ENCODE results near the gene PIGR. TPM values are rescaled to one million over a fixed set of nuclear protein-coding genes. Genes with fewer than 3 reads are reported as not detected.
A peak's percentile ranks its signal among the peaks of the same experiment; 100 is the strongest.

PIGR gene
- total RNA-seq, 2 experiments from 2014 or later = 0.07 TPM; not detected in 1

DNA sequence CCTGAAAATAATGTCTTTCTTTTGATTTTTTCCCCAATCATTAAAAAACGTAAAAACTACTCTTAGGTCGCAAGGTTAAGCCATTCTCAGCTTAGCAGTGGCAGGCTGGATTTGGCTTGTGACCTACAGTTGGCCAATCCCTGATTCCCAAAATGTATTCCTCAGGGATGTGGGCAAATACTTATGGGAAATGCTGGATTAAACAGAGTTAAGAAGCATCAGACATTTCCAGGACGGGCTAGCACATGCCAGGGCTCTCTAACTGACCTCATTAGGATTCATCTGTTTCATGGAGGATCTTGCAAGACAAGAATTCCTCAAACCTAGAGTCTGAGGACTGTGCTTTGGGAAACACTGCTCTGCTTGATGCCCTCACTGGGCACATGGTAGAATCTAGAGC lies 50.0 kb downstream of the PIGR start:
- Mint-ChIP-seq H3K27me3 (no peaks in the 10 kb centered on the region), H3K4me1 (ENCODE audit: low read depth) (peaks cover 66% of the 10 kb centered on the region), H3K36me3 (ENCODE audit: low read depth) (no peaks in the 10 kb centered on the region), H3K27ac (peak overlapping the region; percentile 72), H3K9me3 (no peaks in the 10 kb centered on the region), H3K4me3 (no peak overlapping the region)
- CTCF ChIA-PET = interaction anchor here (1.1 to 4.2 kb wide), 10 partner anchors 9 to 86 kb away, joined by 3 to 31 read pairs (median 4); partner anchors contain the start of gene IL20
- POLR2A ChIA-PET = interaction anchor here (0.6 to 3.3 kb wide), 5 partner anchors 10 to 72 kb away, joined by 3 to 21 read pairs (median 4); no protein-coding TSS in a partner anchor
- no peak for TF ChIP-seq CTCF (IDR thresholded peaks at IDR 0.05)
- intact Hi-C loops (cut with micrococcal nuclease) = no loop called here
- no peak for DNase-seq
- no peak for ATAC-seq

GRCh38 chr1:206895837-206896242 lies 50.4 kb downstream of the PIGR start:
- ChIA-PET POLR2A (interaction anchor here (1.7 to 3.3 kb wide), 3 partner anchors 10 to 13 kb away, joined by 4 to 21 read pairs (median 7); no protein-coding TSS in a partner anchor), CTCF (interaction anchor here (1.0 to 4.2 kb wide), 12 partner anchors 9 to 169 kb away, joined by 3 to 31 read pairs (median 6); partner anchors contain the start of gene IL20)
- DNase-seq = no peak
- peaks cover 66% of the 10 kb centered on the region for H3K4me1 Mint-ChIP-seq (ENCODE audit: low read depth)
- no peak overlapping the region for H3K27ac Mint-ChIP-seq
- H3K4me3 Mint-ChIP-seq = no peak overlapping the region
- no peaks in the 10 kb centered on the region for H3K9me3 Mint-ChIP-seq
- no peak for ATAC-seq
- TF ChIP-seq CTCF (IDR thresholded peaks at IDR 0.05) = no peak
- no peaks in the 10 kb centered on the region for H3K36me3 Mint-ChIP-seq (ENCODE audit: low read depth)
- intact Hi-C loops (cut with micrococcal nuclease) = no loop called here
- no peaks in the 10 kb centered on the region for H3K27me3 Mint-ChIP-seq

DNA sequence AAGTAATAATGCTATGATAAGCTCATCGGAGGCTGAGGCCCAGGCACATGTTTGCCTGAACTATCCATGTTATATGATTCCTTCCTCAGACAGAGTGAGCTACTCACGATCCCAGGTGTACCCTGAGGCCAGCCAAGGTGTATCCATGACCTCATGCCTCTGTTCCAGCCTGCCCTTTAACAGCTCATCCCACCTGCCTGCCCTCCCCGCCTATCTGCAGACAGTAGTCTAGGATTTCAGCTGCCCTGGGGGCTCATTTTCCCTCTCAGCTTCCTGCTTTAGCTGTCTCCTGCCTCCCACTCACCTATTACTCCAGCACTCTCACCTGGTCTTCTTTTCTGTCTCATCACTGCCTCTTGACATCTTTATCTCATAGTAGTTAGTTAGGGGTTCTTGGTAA lies 50.9 kb downstream of the PIGR start:
- no peaks in the 10 kb centered on the region for H3K36me3 Mint-ChIP-seq (ENCODE audit: low read depth)
- peak overlapping the region; percentile 3 for H3K27ac Mint-ChIP-seq

GRCh38 chr1:206893380-206893779 lies 52.9 kb downstream of the PIGR start:
- ChIA-PET POLR2A (interaction anchor here (0.7 kb wide), 1 partner anchor 38 kb away, joined by 3 read pairs; no protein-coding TSS in a partner anchor), CTCF (interaction anchor here (1.2 to 2.9 kb wide), 5 partner anchors 10 to 169 kb away, joined by 3 to 14 read pairs (median 9); partner anchors contain the start of gene IL20)
- Mint-ChIP-seq H3K4me1 (ENCODE audit: low read depth) (peaks cover 76% of the 10 kb centered on the region), H3K9me3 (no peaks in the 10 kb centered on the region), H3K4me3 (no peak overlapping the region), H3K27me3 (no peaks in the 10 kb centered on the region), H3K36me3 (ENCODE audit: low read depth) (no peaks in the 10 kb centered on the region), H3K27ac (no peak overlapping the region)
- intact Hi-C loops (cut with micrococcal nuclease) = no loop called here
- ATAC-seq = no peak
- TF ChIP-seq CTCF (IDR thresholded peaks at IDR 0.05) = no peak
- no peak for DNase-seq

More for the DNA sequence above, 50.9 kb downstream of the PIGR start:
- peaks cover 70% of the 10 kb centered on the region for H3K4me1 Mint-ChIP-seq (ENCODE audit: low read depth)
- TF ChIP-seq CTCF (IDR thresholded peaks at IDR 0.05) = no peak
- CTCF ChIA-PET = interaction anchor here (1.0 to 4.2 kb wide), 8 partner anchors 10 to 168 kb away, joined by 3 to 31 read pairs (median 6); partner anchors contain the start of gene IL20
- DNase-seq (no peak), ATAC-seq (no peak)
- POLR2A ChIA-PET = interaction anchor here (1.7 to 3.3 kb wide), 2 partner anchors 11 kb away, joined by 4 to 21 read pairs; no protein-coding TSS in a partner anchor
- H3K9me3 Mint-ChIP-seq = no peaks in the 10 kb centered on the region
- no peaks in the 10 kb centered on the region for H3K27me3 Mint-ChIP-seq
- H3K4me3 Mint-ChIP-seq = no peak overlapping the region
- intact Hi-C loops (cut with micrococcal nuclease) = no loop called here

GRCh38 chr1:206892351-206892984 lies 53.8 kb downstream of the PIGR start:
- ATAC-seq (no peak), DNase-seq (no peak)
- Mint-ChIP-seq H3K27me3 (no peaks in the 10 kb centered on the region), H3K4me3 (no peak overlapping the region), H3K4me1 (ENCODE audit: low read depth) (peaks cover 70% of the 10 kb centered on the region), H3K27ac (no peak overlapping the region), H3K36me3 (ENCODE audit: low read depth) (no peaks in the 10 kb centered on the region), H3K9me3 (no peaks in the 10 kb centered on the region)
- CTCF ChIA-PET = interaction anchor here (1.5 to 2.9 kb wide), 4 partner anchors 9 to 168 kb away, joined by 3 to 14 read pairs (median 7); partner anchors contain the start of gene IL20
- TF ChIP-seq CTCF (IDR thresholded peaks at IDR 0.05) = no peak
- POLR2A ChIA-PET = no interaction called here
- intact Hi-C loops (cut with micrococcal nuclease) = no loop called here

Data from activated CD8-positive, alpha-beta T cell treated with anti-CD3 and anti-CD28 coated beads for 36 hours (primary cell).